Dermis lymphatic vessel endothelial cell (primary cell): ENCODE results near the gene ARF6. TPM values are rescaled to one million over a fixed set of nuclear protein-coding genes. Genes with fewer than 3 reads are reported as not detected.

ENCODE experiments used
- total RNA-seq: library from RNA; depleted of rRNA; stranded (reverse); fragments of >200 nt; gene quantifications from 2 replicates; pipeline ENCODE4 v1.2.1, GENCODE V29; 2014

Gene ARF6
- 54.3 and 61.5 TPM in 2 replicates for total RNA-seq

DNA sequence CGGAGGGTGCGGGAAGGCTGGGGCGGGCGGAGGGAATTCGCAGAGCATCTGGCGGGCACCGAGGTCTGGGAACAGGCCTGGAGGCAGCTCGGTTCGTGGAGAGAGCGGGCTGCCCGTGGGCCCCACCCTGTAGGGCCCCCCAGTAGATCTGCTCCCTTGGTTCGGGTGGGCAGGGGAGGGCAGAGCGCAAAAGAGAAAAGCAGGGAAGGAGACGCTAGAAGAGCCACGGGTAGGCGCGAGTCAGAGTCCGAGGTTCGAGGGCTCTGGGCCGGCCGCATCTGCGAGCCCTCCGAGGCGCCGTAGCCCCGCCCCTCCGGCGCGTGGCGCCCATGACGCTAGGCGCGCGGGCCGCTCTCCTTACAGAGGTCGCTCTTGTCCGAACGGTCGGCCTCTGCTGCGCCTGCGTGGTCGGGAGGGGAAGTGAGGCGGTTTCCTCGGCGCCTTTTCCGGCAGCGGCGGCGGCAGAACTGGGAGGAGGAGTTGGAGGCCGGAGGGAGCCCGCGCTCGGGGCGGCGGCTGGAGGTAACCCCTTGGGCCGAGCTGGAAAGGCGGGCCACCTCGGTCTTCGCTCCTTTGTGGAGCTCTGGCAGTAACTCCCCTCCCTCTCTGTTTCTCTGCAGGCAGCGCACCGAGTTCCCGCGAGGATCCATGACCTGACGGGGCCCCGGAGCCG lies at the start of gene ARF6:
TSS of gene ARF6 (plus strand) at position 447 of the 673 bp plus-strand sequence. CDS start 655 bp downstream, outside the sequence.

DNA sequence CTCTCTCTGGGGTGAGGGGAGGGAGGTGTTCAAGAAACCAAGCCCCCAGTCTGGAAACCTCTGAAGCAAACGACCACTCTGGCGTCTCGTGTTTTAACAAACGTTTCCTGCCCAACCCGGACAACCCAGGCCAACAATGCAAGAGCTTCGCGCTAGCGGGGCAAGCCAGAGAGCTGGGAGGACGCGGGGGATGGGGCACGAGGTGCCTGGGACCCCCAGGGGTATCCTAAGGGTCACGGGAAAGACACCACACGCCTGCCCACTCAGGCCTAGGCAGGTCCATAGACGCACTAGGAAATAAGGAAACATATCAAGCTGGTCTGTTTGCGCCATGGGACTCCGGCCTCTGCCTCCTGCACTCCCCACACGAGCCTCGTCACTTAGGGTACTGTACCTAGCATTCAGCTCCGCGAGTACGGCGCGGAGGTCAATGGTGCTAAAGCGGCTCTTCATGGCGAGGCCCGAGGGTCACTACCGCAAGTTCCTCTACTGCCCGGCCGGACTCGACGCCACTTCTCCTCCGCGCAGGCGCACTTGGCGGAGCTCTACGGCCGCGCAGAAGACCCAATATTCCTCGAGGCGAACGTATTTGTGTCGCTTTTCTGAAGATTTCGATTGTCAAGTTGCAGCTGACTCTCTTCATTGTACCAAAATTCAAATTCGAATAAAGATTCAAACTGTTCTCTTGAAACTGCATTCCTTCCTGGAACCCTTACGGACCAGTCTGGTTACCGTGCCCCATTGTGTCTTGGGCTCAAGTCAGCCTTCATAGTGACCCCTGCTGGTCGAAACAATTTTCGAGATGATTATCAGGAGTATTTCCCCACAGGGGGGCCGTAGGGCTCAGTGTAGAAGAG lies 40.4 kb upstream of the ARF6 start, which contains the start of gene NEMF:
TSS of gene NEMF (minus strand) at position 488 of the 857 bp plus-strand sequence. CDS start at position 453, 35 bp downstream.

Other genes starting within 250 kb of the ARF6 start
- gene POLE2, start 204.9 kb upstream of the ARF6 start, total RNA-seq: 3.4 and 4.2 TPM in 2 replicates
- gene KLHDC1, start 200.0 kb upstream of the ARF6 start, total RNA-seq: 2.6 and 3.6 TPM in 2 replicates
- 87.9 and 91.1 TPM in 2 replicates for gene KLHDC2, start 124.9 kb upstream of the ARF6 start, total RNA-seq
- gene NEMF, start 40.3 kb upstream of the ARF6 start, total RNA-seq: 54.2 and 64.0 TPM in 2 replicates
- 2.2 and 3.7 TPM in 2 replicates for gene VCPKMT, start 223.5 kb downstream of the ARF6 start, total RNA-seq